T47D (cell line): ENCODE data around the gene ZWILCH.

Experiments used
- DNase-seq, 2 experiments: peaks; one replicate each; pipeline versions ENCODE4 v3.0.0 to v3.0.0-alpha.2; 2011 to 2012; ENCODE audit warnings: low read depth in 1 of 2, low spot score in 1 of 2
- JUND ChIP-seq: IDR thresholded peaks from 2 replicates; pipeline ENCODE4 v1.6.1; 2012; ENCODE audit warnings: low read depth
- in situ Hi-C: cut with HindIII; loops from 2 replicates; pipeline ENCODE4 v1.10.0; 2016; ENCODE audit warnings: low sequenced_read_pairs, low pct_unique_long_range_greater_than_20kb

Gene ZWILCH

DNA sequence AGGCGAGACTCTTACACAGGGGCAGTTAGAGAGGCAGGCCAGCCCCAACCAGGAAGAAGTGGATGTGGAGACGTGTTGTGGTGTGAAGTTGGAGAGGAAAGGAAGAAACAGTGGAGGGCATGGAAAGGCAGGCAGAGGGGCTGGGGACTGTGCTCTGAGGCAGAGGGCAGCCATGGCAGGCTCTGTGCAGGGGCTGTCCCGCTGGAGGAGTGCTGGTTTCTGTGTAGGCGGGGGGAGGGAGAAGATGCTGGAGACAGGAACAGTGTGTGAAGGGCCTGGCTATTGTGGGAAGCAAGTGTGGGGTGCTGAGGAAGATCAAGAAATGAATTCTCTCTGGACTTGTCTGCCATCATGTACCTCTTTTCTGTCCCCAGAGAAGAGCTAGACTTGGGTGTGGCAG is 28.6 kb upstream of the ZWILCH start:
- in situ Hi-C loops = no loop called here
- DNase-seq = no peak
- TF ChIP-seq JUND = no peak

DNA sequence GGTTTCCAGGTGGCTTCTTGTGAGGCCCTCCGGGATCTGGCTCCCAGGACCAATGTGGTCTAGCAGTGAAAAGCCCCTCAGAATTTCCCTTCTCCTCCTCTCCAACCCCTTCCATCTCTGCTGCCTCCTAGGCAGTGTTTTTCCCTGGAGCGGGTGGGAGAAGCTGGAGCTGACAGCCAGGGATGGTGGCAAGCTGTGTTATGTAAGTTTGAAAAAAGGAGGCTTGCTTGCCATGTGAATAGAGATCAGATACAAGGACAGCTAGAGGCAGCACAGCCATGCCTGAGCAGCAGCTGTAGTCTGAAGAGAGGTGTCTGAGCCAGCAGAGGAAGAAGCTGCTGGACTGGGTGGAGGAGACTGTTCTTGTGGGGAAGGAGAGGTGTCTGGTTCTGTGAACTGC is 28.1 kb upstream of the ZWILCH start:
- in situ Hi-C loops = no loop called here
- TF ChIP-seq JUND = no peak

DNA sequence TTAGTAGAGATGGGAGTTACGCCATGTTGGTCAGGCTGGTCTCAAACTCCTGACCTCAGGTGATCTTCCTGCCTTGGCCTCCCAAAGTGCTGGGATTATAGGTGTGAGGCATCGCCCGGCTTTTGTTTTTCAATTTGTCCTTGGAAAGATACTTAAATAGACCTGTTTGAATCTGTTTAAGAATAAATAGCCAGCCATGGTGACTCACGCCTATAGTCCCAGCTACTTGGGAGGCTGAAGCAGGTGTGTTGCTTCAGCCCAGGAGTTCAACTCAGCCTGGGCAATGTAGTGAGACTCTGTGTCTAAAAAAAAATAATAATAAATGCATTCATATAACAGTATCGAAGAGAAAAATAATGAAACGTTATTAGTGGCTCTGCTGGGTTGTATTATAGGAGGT is 24.9 kb upstream of the ZWILCH start:
- in situ Hi-C loops = no loop called here
- DNase-seq = no peak
- no peak for TF ChIP-seq JUND

More for the DNA sequence above, 28.1 kb upstream of the ZWILCH start:
- DNase-seq = no peak

DNA sequence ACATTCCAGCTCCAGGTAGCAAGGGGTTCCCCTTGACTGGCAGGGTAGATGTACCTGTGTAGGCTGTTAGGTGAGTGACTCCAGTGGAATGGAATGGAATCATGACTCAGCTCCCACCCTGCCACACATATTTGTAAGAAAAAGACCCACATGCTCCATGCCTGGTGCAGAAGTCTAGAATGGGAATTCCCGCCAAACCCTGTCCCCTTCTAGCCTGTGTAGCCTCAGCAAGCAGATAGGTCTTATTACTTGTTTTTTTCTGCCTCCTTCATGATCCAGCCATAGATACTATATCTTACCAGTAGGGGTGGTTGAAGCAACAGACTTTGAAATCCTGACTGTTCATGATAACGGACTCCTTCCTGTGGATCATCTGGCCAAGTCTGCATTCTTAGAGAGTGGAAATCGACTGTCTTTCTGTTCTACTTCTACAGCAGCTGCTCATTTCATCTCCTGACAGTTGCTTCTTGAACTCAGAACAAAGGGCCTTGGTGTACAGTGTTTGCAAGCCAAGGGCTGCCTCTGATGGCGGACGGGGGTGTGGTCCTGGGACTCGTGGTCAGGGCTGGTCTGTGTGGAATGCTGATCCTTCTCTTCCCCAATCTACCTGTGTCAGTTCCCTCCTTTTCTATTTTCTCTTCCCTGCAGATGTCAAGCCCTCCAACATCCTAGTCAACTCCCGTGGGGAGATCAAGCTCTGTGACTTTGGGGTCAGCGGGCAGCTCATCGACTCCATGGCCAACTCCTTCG is 23.8 kb upstream of the ZWILCH start:
- DNase-seq = no peak
- in situ Hi-C loops = no loop called here
- no peak for TF ChIP-seq JUND

DNA sequence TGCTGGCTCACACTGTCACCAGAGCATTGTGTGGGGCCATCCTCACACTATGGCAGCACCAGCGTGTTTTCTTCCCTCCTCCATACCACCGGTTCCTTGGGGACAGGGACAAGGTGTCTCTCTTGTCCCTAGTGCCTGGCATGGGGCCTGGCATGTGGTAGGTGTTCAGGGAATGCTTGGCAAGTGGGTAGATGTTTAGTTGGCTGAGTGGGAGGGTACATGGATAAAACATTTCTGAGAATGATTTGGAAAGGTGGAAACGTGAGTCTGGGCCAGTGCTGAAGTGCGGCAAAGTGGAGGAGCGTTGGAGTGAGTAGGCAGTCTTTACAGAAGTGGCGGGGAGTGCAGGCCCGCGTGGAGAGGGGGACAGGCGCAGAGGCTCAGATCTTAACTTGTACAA is 22.6 kb upstream of the ZWILCH start:
- no peak for DNase-seq
- in situ Hi-C loops = no loop called here
- no peak for TF ChIP-seq JUND

DNA sequence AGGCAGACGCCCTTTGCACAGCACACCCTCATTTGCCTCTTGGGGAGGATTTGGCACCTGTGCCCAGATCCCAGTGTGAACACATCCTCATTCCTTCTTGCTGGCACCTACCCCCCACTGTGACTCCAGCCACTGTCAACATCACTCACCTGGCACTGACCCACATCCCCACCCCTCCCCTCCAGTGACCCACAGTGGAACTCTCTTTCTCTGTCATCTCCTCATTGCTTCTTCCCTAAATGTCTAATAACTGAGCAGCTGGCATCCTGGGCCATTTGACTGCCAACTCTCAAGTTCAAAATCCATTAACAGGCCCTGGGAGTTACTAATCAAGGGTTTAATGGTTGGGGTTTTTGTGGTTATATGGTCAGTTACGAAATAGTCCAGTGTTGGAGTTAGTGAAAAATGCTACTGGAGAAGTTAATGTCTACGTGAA is 22.0 kb upstream of the ZWILCH start:
- DNase-seq = peak in 1 of 2 experiments; percentile 73
- no peak for TF ChIP-seq JUND
- in situ Hi-C loops = no loop called here

DNA sequence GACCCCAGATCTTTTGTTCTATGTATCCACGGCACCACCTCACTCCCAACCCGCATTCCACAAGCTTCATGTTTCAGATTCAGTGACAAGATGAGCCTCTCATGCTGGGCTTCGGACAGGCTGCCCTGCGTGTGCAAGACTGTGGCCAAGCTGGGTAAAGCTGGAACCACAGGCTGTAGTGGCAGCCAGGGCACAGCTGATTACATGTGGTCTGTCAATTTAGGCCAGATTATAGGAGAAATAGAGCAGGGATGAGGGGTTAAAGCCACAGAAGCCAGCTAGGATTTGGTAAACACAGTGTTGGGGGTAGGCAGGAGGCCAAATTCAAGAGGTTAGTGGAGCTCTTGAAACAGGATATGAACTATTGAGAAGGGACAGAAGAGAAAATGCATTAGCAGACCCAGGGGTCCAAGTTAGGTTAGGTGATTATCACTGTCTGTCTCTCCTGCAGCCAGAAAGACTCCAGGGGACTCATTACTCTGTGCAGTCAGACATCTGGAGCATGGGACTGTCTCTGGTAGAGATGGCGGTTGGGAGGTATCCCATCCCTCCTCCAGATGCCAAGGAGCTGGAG is 20.5 kb upstream of the ZWILCH start:
- TF ChIP-seq JUND = no peak
- in situ Hi-C loops = no loop called here
- DNase-seq = no peak

DNA sequence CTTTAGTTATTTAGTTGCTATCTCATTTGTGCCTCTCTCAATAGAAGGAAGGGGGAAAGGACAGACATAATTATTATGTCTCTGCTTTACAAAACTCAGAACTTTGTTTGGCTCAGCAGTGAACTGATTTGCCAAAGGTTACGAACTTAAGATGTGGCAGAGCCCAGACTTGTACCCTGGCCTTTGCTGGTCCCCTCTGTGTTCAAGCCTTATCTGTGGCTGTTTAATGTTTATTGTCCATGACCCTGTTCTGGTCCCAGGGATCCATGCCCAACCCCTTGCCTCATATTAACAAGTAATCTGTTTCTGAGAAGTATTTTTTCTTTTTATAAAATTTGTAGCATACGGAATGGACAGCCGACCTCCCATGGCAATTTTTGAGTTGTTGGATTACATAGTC is 18.2 kb upstream of the ZWILCH start:
- DNase-seq = no peak
- in situ Hi-C loops = no loop called here
- TF ChIP-seq JUND = no peak

DNA sequence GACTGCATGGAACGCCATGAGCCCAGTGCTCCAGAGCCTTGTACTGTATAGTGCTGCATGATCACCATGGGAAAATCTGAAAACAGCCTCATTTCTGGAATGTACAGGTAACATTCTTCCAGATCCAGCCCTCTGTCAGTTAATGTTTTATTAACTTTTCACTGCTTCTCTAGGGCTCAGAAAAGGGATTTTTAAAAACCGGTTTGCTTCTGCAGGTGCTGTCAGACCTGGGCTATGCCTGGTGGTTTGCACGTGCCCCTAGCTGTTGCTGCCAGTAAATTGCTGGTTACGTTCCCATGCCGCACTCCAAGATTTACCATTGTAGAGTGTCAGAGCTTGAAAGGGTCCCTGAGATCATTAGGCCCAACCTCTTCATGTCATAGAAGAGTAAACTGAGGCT is 16.6 kb upstream of the ZWILCH start:
- TF ChIP-seq JUND = no peak
- in situ Hi-C loops = no loop called here
- no peak for DNase-seq

DNA sequence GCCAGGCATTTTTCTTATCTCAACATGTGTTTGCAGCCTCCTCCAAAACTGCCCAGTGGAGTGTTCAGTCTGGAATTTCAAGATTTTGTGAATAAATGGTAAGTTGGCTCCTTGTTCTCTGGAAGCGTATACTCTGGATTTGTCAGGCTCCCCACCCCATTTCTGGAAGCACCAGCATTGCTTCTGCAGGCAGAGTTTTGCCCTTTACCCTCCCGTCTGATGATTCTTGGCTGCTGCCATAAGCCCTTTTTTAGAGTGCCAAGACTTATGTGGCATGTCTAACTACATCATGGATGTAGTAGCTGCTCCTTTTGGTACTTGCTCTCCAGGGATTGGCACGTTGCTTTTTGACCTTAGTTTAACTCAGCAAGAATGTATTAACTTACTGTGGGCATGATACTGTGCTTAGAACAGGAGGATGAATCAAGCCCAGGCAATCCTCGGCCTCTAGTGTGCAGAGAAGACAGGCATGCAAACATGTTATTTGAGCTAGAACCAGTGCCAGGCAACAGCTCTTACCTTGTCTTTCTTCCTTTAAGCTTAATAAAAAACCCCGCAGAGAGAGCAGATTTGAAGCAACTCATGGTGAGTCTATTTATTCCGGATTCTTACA is 15.8 kb upstream of the ZWILCH start:
- in situ Hi-C loops = no loop called here
- no peak for TF ChIP-seq JUND
- DNase-seq = no peak

DNA sequence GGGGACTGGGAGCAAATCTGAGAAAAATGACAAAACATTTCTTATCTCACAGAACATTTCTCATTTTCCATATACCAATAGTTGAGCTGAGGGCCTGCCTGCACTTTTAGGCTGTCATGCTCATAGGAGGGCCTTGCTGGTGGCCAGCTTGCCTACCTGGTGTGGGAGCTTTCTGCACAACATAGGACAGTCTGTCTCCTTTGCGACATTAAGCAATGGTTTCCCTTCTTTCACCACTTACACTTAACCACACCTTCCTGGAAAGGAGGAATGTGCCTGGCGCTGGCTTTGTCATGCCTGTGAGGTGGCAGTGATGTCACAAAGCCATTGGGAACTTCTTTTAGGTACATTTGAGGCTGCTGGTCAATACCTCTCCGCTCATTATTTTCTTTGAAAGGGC is 13.3 kb upstream of the ZWILCH start:
- no peak for TF ChIP-seq JUND
- in situ Hi-C loops = no loop called here
- DNase-seq = no peak

DNA sequence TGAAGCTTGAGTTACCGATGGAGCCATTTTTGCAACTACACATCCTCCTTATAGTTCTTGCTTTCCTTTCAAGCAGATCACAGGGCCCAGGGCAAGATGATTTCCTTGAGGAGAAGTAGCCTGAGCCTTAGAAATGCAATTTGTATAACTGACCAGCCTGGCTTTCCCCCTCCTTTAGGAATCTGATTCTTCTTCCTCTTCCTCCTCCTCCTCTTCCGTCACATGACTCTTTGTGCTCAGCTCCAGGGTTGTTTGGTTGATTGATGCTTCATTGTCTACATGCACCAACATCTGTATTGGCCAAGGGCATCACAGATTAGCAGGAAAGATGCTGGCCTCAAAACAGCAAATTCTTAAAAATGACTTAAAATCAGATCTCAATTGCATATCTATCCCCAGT is 10.9 kb upstream of the ZWILCH start:
- in situ Hi-C loops = no loop called here
- DNase-seq = no peak
- no peak for TF ChIP-seq JUND

DNA sequence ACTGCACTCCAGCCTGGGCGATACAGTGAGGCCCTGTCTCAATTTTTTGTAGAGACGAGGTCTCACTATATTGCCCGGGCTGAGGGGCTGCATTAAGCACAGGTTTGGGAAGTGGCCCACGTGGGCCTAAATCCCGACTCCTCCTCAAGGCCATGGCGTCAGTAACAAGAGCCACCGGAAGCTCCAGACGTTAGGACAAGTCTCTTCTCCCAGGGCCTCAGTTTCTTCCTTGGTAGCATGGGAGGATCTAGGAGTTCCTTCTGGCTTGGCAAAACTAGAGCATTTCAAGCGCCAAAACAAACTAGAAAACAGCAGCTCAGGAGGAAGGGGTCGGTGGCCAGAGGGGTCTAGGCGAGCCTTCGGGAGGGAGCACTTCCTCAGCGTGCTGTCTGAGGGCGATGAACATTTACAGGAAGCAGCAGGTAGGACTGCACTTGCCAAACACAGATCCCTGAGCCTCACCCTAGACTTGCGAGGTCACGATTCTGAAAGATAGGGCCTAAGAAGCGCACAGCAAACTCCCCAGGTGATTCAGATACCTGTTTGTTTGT is 8.1 kb upstream of the ZWILCH start:
- in situ Hi-C loops = no loop called here
- no peak for TF ChIP-seq JUND
- peak in 1 of 2 experiments; percentile 31 for DNase-seq
